Stimulated activated CD8-positive, alpha-beta memory T cell treated with anti-CD3 and anti-CD28 coated beads, Interleukin-15, amount 100 ng/mL, for 1 hour (primary cell): ENCODE results near the gene DDX24.

Experiments used
- DNase-seq: peaks from one replicate; pipeline ENCODE4 v3.0.0-alpha.2; 2020; ENCODE audit warnings: low read depth

The DDX24 gene, protein sequence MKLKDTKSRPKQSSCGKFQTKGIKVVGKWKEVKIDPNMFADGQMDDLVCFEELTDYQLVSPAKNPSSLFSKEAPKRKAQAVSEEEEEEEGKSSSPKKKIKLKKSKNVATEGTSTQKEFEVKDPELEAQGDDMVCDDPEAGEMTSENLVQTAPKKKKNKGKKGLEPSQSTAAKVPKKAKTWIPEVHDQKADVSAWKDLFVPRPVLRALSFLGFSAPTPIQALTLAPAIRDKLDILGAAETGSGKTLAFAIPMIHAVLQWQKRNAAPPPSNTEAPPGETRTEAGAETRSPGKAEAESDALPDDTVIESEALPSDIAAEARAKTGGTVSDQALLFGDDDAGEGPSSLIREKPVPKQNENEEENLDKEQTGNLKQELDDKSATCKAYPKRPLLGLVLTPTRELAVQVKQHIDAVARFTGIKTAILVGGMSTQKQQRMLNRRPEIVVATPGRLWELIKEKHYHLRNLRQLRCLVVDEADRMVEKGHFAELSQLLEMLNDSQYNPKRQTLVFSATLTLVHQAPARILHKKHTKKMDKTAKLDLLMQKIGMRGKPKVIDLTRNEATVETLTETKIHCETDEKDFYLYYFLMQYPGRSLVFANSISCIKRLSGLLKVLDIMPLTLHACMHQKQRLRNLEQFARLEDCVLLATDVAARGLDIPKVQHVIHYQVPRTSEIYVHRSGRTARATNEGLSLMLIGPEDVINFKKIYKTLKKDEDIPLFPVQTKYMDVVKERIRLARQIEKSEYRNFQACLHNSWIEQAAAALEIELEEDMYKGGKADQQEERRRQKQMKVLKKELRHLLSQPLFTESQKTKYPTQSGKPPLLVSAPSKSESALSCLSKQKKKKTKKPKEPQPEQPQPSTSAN

DNA sequence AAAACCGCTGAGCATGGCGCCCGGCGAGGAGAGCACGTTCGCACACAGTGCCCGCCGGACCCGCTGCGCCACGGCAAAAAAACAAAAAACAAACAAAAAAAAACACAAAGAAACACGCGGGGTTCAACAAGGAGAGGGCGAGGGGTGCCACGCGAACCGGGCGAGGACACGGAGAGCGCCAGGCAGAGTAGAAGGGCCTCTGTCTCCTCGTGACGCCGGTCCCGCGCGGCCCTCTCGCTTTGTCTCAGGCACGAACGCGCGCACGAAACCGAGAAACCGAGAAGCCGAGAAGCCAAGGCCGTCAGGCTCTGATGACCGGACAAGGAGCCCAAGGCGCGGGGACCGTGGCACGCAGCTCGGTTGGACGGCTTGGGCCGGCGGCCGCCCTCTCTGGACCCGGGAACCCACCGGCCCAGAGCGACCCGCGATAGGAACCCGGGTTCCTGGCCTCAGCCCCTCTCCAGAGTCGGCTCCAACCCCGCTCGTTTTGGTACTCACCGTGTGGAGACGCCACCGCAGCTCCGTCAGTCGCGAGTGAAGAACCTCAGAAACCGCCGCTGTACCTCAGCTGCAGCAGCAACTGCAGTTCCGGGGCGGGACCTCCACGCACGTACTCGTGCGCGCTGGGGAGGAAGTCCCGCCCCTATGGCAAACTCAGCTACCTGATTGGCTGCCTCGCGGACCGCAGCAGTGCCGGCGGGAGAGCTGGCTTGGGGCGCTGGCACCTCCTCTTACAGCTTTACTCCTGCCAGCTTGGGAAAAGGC lies at the start of gene DDX24, which contains the start of gene IFI27L1:
Gene DDX24, minus strand, starts transcription at position 582 of the 765 bp plus-strand sequence. CDS start 1,460 bp downstream, outside the sequence.
Gene IFI27L1, plus strand, starts transcription at position 690 of the 765 bp plus-strand sequence. CDS start 15,628 bp downstream, outside the sequence.
- peak; percentile 92 for DNase-seq

DNA sequence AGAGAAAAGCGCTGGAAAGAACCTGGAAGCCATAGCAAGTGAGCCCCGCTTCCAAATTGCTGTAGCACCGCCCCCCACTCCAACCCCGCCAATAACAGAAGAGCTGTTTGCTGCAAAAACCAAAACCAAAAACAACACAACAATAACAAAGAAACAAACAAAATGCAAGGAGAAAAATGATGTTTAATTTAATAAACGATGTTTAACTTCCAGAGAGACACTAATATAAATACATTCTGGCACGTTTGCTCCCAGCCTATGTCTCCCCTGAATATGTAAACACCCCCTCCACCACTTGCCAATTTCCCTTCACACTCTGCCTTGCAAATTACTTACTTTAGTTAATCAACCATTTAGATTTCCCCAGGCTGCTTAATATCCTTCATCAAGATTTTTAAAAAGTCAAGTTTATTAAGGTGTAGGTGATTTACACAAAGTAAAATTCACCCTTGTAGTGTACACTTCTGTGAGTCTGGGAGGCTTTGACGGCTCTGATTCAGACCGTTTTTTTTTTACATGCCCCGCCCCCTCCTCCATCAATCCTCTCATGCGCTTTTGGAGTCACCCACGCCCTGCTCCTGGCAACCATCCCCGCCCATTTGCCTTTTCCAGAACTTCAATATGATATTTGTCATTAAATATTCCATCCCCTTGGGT lies 48.9 kb upstream of the DDX24 start:
- DNase-seq: no peak

DNA sequence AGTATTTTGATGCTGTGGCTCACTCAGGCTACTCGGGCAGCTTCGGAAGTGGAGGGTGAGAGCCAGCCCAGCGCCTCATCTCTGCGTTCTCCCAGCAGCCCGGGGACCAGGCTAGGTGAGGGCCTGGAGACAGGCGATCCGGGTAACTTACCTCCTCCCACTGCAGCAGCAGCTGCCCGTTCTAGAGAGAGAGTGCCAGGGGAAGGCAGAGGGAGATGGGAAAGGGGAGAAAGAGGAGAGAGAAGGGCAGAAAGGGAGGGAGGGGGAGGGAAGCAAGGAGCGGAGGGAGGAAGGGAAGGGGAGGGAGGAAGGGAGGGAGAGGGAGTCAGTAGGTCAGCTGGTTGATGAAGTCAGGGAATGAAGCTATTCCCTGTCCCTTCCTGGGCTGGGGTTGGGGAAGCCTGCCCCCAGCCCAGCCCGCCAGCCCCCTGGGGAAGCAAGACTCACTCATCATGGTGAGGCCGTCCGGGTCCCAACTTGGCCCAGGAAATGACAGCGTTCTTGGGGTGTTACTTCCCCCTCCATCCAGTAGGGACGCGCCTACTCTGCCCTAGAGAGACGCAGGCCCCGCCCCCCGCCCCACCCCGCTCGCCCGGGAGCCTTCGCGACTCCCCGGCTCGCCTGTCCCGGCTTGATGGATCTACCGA lies 48.2 kb upstream of the DDX24 start, which contains the start of gene IFI27L2:
Gene IFI27L2, minus strand, starts transcription at position 494 of the 647 bp plus-strand sequence. Its CDS starts 40 bp downstream, at position 454.
- peak; percentile 34 for DNase-seq

DNA sequence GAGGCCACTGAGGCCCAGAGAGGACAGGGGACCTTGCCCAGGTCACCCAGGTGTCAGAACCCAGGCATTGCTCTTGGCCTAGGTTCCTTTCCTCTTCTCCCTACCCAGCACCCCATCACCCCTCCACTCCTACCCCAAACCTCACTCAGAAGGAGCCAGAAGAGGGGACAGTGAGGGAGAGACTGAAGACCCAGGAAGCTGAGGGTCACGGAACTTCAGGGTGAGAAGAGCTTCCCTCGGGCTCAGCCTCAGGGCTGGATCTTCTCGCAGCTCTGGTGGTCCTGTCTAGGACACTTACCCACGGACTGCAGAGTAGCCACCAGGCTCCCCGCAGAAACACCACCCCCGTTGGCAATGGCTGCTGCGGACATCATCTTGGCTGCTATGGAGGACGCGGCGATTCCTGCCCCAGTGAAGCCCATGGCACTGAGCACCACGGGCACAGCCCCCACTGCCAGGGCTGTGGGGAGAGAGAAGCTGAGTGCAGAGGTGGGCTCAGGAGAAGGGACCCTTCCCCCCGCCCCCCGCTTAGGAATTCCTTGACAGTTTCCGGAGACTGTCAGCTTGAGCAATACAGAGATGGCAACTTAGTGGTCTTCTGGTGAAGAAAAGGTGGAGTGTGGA lies 47.3 kb upstream of the DDX24 start:
- DNase-seq: no peak

DNA sequence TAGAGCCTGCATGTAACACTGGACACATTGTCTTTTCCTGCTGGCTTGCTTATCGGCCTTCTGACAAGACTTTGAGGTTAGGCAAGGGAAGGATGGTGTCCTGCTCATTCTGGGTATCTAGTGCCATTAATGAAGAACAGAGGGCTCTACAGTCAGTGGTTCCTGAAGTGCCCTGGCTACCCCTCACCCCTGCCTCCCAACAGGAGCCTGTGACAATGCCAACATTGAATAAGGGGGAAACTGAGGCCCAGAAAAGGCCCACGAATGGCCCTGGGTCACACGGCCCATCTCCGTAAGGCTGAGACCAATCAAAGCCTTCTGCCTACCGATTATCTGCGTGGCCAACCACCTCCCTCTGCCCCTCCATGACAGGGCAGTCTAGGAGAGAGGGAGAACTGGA lies 46.3 kb upstream of the DDX24 start:
- no peak for DNase-seq

DNA sequence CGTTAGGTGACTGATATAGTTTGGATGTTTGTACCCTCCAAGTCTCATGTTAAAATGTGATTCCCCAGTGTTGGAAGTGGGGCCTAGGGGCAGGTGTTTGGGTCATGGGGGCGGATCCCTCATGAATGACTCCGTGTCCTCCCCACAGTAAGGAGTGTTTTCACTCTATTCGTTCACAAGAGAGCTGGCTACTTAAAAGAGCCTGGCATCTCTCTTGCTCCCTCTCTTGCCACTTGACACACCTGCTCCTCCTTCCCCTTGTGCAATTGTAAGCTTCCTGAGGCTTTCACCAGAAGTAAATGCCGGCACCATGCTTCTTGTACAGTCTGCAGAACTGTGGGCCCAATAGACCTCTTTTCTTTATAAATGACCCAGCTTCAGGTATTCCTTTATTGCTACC lies 45.8 kb upstream of the DDX24 start:
- DNase-seq: no peak

DNA sequence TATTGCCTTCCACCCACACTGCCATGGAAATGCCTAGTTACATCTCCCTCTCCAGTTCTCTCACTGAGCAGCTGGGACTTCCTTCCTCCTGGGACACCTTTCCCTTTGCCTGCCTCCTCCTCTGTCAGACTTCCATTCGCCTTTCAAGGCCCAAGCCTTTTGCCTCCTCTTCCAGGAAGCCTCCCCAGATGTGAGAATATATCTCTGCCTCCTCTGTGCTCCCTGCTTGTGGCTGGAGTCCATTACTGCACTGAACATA lies 45.3 kb upstream of the DDX24 start:
- DNase-seq: no peak

DNA sequence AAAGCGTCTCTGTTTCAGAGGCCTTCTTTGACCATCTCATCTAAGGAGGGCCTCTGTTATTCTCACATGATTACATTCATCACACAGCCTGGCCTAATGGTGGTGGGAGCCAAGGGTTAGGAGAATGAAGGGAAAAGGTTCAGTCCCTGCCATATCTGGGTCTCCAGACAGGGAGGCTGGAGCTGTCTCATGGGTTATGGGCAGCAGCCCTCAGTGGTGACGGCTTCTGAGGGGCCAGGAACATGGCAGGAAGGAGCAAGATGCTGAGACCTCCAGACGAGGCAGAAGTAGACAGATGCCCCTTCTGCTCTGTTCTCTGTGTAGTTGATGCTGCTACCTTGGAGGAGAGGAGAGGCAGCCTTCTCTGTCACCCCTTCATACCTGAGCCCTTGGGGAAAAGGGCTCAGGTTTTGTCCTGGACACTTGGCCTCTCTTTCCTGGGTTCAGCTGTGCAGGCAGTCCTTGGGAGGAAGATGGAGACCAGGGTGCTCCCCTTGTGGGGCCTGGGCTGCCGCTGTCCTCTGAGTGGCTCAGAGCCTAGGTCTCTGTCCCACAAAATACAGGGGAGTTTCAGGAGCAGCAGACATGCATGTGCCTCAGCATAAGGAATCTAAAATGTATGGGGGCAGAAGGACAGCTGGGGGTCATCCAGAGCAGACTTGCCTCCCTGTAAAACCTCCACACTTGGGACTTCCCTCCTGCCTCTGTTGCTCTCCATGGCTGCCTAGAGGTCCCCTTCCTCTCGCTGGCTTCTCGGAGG lies 44.8 kb upstream of the DDX24 start:
- DNase-seq: no peak

DNA sequence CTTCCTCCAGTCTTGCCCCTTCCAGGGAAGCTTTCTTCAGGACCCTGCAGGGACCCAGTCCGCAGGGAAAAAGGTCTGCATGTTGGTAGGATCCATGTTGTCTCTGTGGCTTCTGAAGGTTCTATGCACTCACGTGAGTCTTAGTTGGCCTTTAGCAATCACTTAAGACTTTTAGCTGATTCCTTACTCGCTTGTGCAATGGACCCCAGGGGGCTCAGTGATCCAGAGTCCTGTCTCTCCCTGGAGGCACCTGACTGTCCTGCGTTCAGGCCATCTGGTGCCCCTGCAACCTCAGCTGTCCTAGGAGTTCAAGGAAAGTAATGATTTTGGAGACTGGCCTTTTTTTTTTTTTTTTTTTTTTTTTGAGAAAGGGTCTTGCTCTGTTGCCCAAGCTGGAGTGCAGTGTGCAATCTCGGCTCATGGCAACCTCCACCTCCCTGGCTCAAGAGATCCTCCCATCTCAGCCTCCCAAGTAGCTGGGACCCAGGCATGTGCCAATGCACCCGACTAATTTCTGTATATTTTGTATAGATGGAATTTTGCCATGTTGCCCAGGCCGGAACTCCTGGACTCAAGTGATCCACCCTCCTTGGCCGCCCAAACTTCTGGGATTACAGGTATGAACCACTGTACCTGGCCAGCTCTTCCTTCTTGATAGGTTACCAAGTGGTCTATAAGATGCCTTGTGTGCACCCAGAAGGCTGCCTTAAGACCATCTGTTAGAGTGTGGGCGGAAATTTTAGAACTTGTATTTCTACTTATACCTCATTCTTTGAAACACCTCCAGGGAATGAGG lies 43.8 kb upstream of the DDX24 start:
- no peak for DNase-seq

DNA sequence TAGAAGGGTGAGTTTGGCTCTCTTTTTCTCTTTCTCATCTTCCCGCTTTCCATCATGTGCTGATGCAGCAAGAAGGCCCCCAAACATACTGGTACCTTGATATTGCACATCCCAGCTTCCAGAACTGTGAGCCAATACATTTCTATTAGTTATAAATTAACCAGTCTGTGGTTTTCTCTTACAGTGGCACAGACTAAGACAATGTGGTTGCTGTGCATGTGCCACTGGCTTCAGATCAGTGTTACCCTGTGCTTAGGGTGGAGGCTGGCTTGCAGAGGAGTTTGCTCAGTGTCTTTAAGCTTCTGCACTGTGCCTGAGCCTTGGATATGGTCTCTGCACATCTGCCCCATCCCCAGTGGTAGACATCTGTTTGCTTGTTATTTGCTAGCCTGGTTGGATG lies 42.9 kb upstream of the DDX24 start:
- no peak for DNase-seq

DNA sequence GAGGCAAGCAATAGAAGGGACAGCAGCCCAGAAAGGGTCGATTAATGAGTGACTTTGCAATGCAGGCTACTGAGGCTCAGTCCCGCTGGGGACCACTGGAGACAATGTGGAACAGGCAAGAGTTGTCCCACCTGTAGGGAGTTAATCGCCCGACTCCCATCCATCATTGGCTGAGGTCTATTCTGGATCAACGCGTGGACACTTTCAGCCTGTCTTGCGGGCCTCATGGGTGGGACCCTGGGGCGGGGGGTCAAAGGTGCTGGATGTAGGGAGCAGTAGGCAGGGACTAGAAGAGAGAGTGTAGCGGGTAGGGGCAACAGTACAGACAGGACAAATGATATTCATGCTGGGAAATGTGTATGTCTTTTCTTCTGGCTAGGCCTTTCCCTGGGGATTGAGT lies 42.3 kb upstream of the DDX24 start:
- DNase-seq: no peak

DNA sequence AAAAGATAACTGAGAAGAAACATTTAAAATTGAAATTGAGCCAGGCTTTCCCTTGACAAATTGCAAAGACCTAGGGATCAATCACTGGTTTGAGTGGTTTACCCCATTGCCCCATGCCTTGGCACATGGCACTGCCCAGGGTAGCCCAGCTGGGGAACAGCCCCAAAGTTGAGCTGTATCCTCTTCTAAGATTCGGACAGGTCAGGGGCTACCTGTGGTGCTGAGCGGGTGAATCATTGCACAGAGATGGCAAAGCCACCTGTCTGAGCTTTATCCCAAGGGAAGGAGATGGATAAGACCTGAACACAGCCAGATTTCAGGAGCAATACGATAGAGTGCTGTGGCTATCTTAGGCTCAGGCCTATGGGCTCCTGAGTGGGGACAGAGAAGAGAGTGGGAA lies 41.4 kb upstream of the DDX24 start:
- DNase-seq: no peak

DNA sequence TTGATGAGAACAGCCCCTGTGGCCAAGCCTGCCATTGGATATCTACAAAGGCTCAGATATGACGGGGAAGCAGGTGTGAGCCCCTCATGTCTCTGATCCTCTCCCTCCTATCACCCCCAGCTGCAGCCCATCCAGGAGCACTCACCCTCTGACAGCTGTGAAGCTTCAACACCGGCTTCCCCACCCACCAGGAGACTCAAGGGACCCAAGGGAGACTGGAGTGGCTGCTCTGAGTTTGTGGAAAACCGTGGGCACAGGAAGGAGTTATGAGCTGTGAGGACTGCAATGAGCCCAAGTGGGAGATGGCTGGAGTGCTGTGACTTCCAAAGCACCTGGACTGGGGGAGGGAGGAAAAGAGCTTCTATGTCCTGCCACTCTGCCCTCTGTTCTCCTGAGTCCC lies 40.5 kb upstream of the DDX24 start:
- no peak for DNase-seq

DNA sequence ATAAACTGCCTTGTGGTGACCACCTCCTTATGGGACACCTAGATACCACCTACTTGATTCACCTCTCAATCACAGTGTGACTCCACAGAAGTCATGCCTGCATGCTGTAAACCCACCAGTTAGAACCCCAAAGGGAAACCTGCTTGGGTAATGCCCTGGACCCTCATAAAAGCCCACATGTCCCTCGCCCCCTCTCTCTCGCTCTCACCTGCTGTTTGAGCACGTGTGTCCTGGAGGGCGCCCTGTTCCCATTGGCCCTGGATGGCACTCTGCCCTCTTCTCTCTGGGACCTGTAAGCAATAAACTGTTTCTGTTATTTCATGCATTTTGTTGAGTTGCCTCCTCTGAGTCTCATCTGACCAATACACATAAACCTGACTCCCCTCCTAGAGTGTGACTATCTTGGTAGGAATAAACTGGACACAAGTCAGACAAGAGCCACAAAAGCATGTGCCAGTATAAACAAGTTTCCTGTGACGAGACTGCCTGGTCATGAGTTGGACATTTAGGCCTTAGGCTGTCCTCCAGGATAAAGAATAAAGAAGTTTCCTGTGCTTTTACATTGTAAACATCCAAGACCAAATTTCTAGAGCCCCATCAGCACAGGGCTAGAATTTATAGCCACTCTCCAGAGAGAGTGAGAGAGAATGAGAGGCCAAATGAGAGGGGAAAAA lies 39.8 kb upstream of the DDX24 start:
- no peak for DNase-seq

DNA sequence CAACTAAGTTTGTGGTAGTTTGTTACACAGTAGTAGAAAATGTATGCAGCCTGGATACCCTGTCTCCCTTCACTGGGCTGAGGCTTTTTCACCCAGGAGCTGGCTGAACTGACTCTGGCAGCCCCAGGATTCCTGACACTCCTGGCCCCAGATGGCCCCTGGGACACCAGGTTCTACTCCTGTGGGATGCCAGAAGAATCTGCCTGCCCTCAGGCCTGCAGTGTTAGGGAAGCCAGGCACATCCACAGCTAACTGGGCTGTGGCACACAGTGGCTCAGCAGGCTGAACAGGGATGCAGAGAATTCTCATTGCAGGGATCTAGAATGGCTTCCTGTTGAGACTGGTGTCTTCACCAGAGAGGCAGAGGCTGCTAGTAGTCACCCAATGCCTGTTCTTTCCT lies 38.1 kb upstream of the DDX24 start:
- DNase-seq: no peak

DNA sequence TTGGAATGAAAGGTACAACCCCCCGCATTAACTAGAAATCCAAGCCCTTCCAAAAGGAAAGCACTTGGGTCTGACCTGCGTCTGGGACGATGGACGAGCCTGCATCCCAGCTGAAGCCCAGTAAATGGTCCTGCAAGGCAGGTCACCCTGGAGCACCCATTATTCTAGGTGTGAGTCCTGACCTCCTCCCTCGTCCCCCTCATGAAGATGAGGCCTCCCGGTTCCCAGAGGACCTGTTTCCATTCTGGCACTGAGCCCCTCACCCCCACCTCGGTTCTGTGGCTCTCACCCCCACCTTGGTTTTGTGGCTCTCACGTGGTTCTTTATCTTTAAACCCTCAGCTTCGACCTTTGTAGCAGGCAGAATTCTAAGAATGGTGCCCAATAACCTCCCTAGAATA lies 36.9 kb upstream of the DDX24 start:
- no peak for DNase-seq

DNA sequence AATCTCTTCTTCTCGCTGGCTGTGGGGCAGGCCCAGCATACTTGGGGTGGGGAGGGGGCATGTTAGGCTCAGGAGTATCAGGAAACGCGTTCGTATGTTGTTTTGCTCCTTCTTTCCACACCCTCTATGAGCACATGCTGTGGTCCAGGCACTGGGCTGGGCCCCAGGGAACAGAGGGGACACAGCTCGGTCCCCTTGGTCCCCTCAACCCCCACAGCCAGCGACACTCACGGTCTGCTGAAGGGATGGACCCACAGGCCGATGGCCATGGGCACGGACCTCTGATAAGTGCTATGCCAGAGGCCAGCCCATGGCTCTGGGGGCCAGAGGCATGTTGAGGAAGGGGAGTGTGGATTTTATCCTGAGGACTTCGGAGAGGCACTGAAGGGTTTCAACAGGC lies 35.7 kb upstream of the DDX24 start:
- DNase-seq: no peak

DNA sequence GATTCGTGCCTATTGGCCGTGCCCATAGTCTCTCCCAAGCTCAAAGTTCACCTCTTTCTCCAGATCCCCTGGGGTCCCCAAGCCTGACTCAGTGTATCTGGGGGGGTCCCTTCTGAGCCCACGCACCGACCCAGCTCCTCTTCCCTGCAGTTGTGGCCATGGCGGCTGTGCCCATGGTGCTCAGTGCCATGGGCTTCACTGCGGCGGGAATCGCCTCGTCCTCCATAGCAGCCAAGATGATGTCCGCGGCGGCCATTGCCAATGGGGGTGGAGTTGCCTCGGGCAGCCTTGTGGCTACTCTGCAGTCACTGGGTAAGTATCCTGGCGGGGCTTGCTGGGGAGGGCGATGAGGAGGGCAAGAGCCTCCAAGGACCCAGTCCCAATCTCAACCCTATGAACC lies 34.6 kb upstream of the DDX24 start:
- no peak for DNase-seq

DNA sequence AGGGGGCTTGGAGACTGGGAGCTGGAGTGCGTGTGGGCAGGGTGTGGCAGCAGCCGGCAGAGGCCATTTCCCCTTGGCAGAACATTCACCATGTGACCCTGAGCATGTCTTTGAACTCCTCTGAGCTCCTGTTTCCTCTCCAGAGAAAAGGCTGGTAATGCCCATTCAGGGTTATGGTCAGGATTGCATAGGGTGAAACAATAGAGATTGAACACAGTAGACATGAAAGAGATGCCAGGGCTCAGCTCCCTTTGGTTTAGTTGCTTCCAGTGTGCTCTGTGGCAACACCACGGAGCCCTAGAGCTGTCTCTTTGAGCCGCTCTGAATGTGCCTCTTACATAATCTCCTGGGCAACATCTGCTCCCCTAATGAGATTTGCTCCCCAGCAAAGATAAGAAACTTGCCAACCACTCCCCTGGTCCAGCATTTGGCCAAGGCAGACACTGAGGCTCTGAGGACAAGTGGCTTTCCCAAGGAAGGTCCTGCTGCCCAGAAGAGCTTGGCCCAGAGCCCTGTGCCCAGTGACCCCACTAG lies 34.1 kb upstream of the DDX24 start:
- no peak for DNase-seq
